ENCODE data around the gene MPZL3.

DNA sequence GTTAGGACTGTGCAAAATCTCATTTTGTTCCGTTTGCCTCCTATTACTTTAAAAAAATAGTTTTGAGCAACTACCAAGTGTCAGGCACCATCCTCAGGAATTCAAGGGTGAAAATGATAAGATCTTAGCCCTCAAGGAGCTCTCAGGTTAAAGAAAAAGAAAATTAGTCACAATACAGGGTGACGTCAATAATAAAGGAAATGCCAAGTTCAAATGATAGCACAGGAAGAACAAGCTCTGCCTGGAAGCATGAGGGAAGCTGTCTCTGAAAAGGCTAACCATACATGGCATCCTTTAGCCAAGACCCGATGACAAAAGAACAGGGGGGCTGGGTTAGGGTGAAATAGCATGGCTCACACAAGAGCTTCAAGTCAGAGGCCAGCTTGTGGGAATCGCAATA is 23.0 kb upstream of the MPZL3 start:
- TF ChIP-seq POLR2A (IDR thresholded peaks at IDR 0.05; ENCODE audit: low read length) (no peak), EHMT2 (IDR thresholded peaks at IDR 0.05; ENCODE audit: low read depth) (no peak)
- TF ChIP-seq, protein P1, sequence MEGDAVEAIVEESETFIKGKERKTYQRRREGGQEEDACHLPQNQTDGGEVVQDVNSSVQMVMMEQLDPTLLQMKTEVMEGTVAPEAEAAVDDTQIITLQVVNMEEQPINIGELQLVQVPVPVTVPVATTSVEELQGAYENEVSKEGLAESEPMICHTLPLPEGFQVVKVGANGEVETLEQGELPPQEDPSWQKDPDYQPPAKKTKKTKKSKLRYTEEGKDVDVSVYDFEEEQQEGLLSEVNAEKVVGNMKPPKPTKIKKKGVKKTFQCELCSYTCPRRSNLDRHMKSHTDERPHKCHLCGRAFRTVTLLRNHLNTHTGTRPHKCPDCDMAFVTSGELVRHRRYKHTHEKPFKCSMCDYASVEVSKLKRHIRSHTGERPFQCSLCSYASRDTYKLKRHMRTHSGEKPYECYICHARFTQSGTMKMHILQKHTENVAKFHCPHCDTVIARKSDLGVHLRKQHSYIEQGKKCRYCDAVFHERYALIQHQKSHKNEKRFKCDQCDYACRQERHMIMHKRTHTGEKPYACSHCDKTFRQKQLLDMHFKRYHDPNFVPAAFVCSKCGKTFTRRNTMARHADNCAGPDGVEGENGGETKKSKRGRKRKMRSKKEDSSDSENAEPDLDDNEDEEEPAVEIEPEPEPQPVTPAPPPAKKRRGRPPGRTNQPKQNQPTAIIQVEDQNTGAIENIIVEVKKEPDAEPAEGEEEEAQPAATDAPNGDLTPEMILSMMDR (IDR thresholded peaks at IDR 0.05), result no peak
- TF ChIP-seq, protein P2, sequence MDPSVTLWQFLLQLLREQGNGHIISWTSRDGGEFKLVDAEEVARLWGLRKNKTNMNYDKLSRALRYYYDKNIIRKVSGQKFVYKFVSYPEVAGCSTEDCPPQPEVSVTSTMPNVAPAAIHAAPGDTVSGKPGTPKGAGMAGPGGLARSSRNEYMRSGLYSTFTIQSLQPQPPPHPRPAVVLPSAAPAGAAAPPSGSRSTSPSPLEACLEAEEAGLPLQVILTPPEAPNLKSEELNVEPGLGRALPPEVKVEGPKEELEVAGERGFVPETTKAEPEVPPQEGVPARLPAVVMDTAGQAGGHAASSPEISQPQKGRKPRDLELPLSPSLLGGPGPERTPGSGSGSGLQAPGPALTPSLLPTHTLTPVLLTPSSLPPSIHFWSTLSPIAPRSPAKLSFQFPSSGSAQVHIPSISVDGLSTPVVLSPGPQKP (IDR thresholded peaks at IDR 0.05; ENCODE audit: low read depth, low read length), result no peak
- TF ChIP-seq, protein P3, sequence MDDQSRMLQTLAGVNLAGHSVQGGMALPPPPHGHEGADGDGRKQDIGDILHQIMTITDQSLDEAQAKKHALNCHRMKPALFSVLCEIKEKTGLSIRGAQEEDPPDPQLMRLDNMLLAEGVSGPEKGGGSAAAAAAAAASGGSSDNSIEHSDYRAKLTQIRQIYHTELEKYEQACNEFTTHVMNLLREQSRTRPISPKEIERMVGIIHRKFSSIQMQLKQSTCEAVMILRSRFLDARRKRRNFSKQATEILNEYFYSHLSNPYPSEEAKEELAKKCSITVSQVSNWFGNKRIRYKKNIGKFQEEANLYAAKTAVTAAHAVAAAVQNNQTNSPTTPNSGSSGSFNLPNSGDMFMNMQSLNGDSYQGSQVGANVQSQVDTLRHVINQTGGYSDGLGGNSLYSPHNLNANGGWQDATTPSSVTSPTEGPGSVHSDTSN (IDR thresholded peaks at IDR 0.05), result no peak

All from A549 (cell line).